Type B pancreatic cell (in vitro differentiated cells): ENCODE results near the gene KIFC3. TPM values are rescaled to one million over a fixed set of nuclear protein-coding genes. Genes with fewer than 3 reads are reported as not detected.
"Not testable (repeated sequence)": the region's sequence is repeated elsewhere in the genome, so short reads cannot be mapped to it uniquely, and the experiment has no call there.

Source experiments
- DNase-seq: peaks from one replicate; pipeline ENCODE4 v3.0.0; 2021; ENCODE audit warnings: mixed read lengths; ENCODE audit not compliant: unreplicated experiment; ENCODE audit errors: extremely low spot score
- H3K27ac Mint-ChIP-seq: 2 replicates; pipeline ENCODE4 v1.8.0; 2021; ENCODE audit warnings: mild to moderate bottlenecking, mixed read lengths
- H3K27me3 Mint-ChIP-seq: 2 replicates; pipeline ENCODE4 v1.8.0; 2021; ENCODE audit warnings: mixed read lengths
- H3K36me3 Mint-ChIP-seq: 2 replicates; pipeline ENCODE4 v1.8.0; 2021; ENCODE audit warnings: mixed read lengths
- H3K4me1 Mint-ChIP-seq: one replicate; pipeline ENCODE4 v1.8.0; 2021; ENCODE audit warnings: mixed read lengths; ENCODE audit not compliant: unreplicated experiment
- H3K4me3 Mint-ChIP-seq: 2 replicates; pipeline ENCODE4 v1.8.0; 2021; ENCODE audit warnings: mild to moderate bottlenecking, mixed read lengths
- H3K9me3 Mint-ChIP-seq: 2 replicates; pipeline ENCODE4 v1.8.0; 2021; ENCODE audit warnings: mixed read lengths
- CTCF ChIP-seq: fragments of 200-600 bp; sonication (generic); conservative IDR thresholded peaks from 2 replicates; pipeline ENCODE4 v1.5.0; 2021; ENCODE audit warnings: antibody characterized with exemption, mild to moderate bottlenecking
- total RNA-seq: library from RNA; stranded (reverse); gene quantifications from 2 replicates; pipeline ENCODE4 v1.2.1, GENCODE V29; 2021; ENCODE audit warnings: low replicate concordance

The KIFC3 gene
- total RNA-seq, 1 donor from 2014 or later: 27.3 TPM

GRCh38 chr16:57732714-57733113 lies 69.6 kb downstream of the KIFC3 start:
- Mint-ChIP-seq H3K36me3 (peaks cover 4% of the 10 kb centered on the region), H3K27ac (peak overlapping the region; percentile 40), H3K9me3 (peaks cover 7% of the 10 kb centered on the region), H3K27me3 (no peaks in the 10 kb centered on the region), H3K4me3 (peak overlapping the region; percentile 62), H3K4me1 (peaks cover 14% of the 10 kb centered on the region)
- no peak for TF ChIP-seq CTCF
- no peak for DNase-seq

GRCh38 chr16:57732037-57732436 lies 70.3 kb downstream of the KIFC3 start:
- Mint-ChIP-seq H3K27ac (no peak overlapping the region), H3K9me3 (peaks cover 7% of the 10 kb centered on the region), H3K27me3 (no peaks in the 10 kb centered on the region), H3K4me1 (peaks cover 12% of the 10 kb centered on the region), H3K4me3 (no peak overlapping the region), H3K36me3 (peaks cover 4% of the 10 kb centered on the region)
- TF ChIP-seq CTCF: no peak
- no peak for DNase-seq

GRCh38 chr16:57730771-57731730 lies 71.2 kb downstream of the KIFC3 start:
- Mint-ChIP-seq H3K27me3 (no peaks in the 10 kb centered on the region), H3K27ac (no peak overlapping the region), H3K4me3 (no peak overlapping the region), H3K9me3 (peaks cover 7% of the 10 kb centered on the region), H3K36me3 (peaks cover 4% of the 10 kb centered on the region), H3K4me1 (peaks cover 4% of the 10 kb centered on the region)
- no peak for TF ChIP-seq CTCF
- no peak for DNase-seq

- not testable (repeated sequence) for H3K4me1 Mint-ChIP-seq
Observed at GRCh38 chr16:57729852-57730251, 72.4 kb downstream of the KIFC3 start.

GRCh38 chr16:57729182-57729484 lies 73.2 kb downstream of the KIFC3 start:
- Mint-ChIP-seq H3K27me3 (no peaks in the 10 kb centered on the region), H3K9me3 (peaks cover 7% of the 10 kb centered on the region), H3K36me3 (peaks cover 4% of the 10 kb centered on the region), H3K4me3 (no peak overlapping the region), H3K4me1 (no peaks in the 10 kb centered on the region), H3K27ac (no peak overlapping the region)
- no peak for TF ChIP-seq CTCF
- no peak for DNase-seq

More at GRCh38 chr16:57729852-57730251, 72.4 kb downstream of the KIFC3 start:
- H3K27me3 Mint-ChIP-seq, H3K9me3 Mint-ChIP-seq, H3K4me3 Mint-ChIP-seq, H3K36me3 Mint-ChIP-seq, DNase-seq, H3K27ac Mint-ChIP-seq: not testable (repeated sequence)

GRCh38 chr16:57728336-57729181 lies 73.7 kb downstream of the KIFC3 start:
- peaks cover 7% of the 10 kb centered on the region for H3K9me3 Mint-ChIP-seq
- no peaks in the 10 kb centered on the region for H3K27me3 Mint-ChIP-seq
- no peak overlapping the region for H3K27ac Mint-ChIP-seq
- no peak for DNase-seq
- TF ChIP-seq CTCF: no peak
- no peak overlapping the region for H3K4me3 Mint-ChIP-seq
- no peaks in the 10 kb centered on the region for H3K4me1 Mint-ChIP-seq
- peaks cover 4% of the 10 kb centered on the region for H3K36me3 Mint-ChIP-seq
